CD4-positive, alpha-beta T cell treated with Interleukin-2 at 100 ng/mL for 4 hours (primary cell): ENCODE data around the gene AMIGO2.

ENCODE experiments used
- DNase-seq: peaks from one replicate; pipeline ENCODE4 v3.0.0-alpha.2; 2020; ENCODE audit warnings: low spot score

The AMIGO2 gene

GRCh38 chr12:47098099-47098498, 18.3 kb upstream of the AMIGO2 start:
- no peak for DNase-seq

- no peak for DNase-seq
Observed at GRCh38 chr12:47097276-47097896, 17.6 kb upstream of the AMIGO2 start.

GRCh38 chr12:47095446-47096236, 15.9 kb upstream of the AMIGO2 start:
- no peak for DNase-seq

- DNase-seq: no peak
Observed at GRCh38 chr12:47094804-47095203, 15.0 kb upstream of the AMIGO2 start.

GRCh38 chr12:47091009-47091408, 11.2 kb upstream of the AMIGO2 start:
- no peak for DNase-seq

- no peak for DNase-seq
Observed at GRCh38 chr12:47088021-47088944, 8.5 kb upstream of the AMIGO2 start.

- DNase-seq: no peak
Observed at GRCh38 chr12:47087088-47087688, 7.4 kb upstream of the AMIGO2 start.

- peak; percentile 73 for DNase-seq
Observed at GRCh38 chr12:47085815-47086252, 6.1 kb upstream of the AMIGO2 start.

- no peak for DNase-seq
Observed at GRCh38 chr12:47084172-47084571, 4.4 kb upstream of the AMIGO2 start.

GRCh38 chr12:47082796-47083621, 3.2 kb upstream of the AMIGO2 start:
- no peak for DNase-seq

GRCh38 chr12:47082283-47082682, 2.5 kb upstream of the AMIGO2 start:
- no peak for DNase-seq

- peak; percentile 53 for DNase-seq
Observed at GRCh38 chr12:47080725-47081502, 1.2 kb upstream of the AMIGO2 start.

- DNase-seq: peak; percentile 33
Observed at GRCh38 chr12:47079981-47080724, 394 bp upstream of the AMIGO2 start.

- DNase-seq: peak; percentile 54
Observed at GRCh38 chr12:47078733-47079467, 859 bp downstream of the AMIGO2 start.

GRCh38 chr12:47078086-47078395, 1.7 kb downstream of the AMIGO2 start:
- DNase-seq: no peak

GRCh38 chr12:47077206-47078085, 2.3 kb downstream of the AMIGO2 start:
- DNase-seq: no peak

GRCh38 chr12:47075192-47076084, 4.3 kb downstream of the AMIGO2 start:
- DNase-seq: no peak
